T-helper 1 cell treated with Interleukin-12 subunit alpha and Interleukin-12 subunit beta and Interleukin-4 antibody, amounts not matched to agents 30 μg/mL and 1 μg/mL, for 36 hours (primary cell): Measurements from ENCODE around the gene LRRK2.
"Not testable (repeated sequence)": the region's sequence is repeated elsewhere in the genome, so short reads cannot be mapped to it uniquely, and the experiment has no call there.

Experiments used
- H3K27ac Mint-ChIP-seq: one replicate; pipeline ENCODE4 v1.8.0; 2021; ENCODE audit warnings: mild to moderate bottlenecking, mixed read lengths
- H3K27me3 Mint-ChIP-seq: one replicate; pipeline ENCODE4 v1.8.0; 2021; ENCODE audit warnings: low read depth, mixed read lengths
- H3K36me3 Mint-ChIP-seq: one replicate; pipeline ENCODE4 v1.8.0; 2021; ENCODE audit warnings: low read depth, mixed read lengths
- H3K4me1 Mint-ChIP-seq: one replicate; pipeline ENCODE4 v1.8.0; 2021; ENCODE audit warnings: low read depth, mixed read lengths
- H3K4me3 Mint-ChIP-seq: one replicate; pipeline ENCODE4 v1.8.0; 2021; ENCODE audit warnings: mild to moderate bottlenecking, moderate library complexity, mixed read lengths
- H3K9me3 Mint-ChIP-seq: one replicate; pipeline ENCODE4 v1.8.0; 2021; ENCODE audit warnings: mixed read lengths

LRRK2 gene

DNA sequence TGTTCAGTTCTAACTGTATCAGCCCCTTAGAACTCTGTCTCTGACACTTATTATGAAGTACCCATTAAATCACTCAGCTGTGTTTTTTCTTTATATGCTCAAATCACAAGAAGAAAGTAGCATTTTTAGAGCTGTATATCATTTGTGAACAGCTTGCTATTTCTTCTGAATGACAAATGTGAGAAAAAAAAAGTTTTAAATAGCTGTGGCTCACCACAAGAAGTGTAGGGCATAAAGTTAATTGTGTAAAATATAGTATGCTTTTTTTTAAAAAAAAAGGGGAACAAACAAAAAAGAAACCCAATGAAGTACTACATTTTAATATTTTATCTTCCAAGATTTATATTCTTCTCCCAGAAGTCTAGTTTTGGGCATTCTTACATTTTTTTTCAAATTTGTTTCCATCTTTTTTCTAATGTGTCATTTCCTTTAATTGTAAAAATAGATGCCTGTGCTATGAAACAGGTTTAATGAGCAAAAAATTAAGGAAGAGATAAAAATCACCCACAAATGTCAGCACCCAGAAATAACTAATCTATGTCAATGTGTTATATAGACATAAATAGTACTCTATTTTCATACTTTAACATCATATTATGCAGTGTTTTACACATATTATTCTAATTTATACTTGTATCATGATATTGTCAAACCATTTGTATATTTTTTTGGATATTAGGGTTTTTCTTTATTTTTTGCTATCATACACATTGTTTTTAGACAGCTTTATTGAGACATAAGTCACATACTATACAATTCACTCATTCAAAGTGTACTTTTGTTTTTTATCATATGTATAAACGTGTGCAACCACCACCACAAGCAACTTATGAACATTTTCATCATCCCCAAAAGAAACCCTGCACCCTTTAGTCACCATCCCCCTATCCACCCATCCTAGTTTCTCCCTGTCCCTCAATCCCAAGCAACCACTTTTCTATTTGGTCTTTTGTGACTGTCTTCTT, 22.4 kb upstream of the LRRK2 start:
- Mint-ChIP-seq H3K4me3 (no peak overlapping the region), H3K27me3 (peaks cover 13% of the 10 kb centered on the region), H3K36me3 (no peaks in the 10 kb centered on the region), H3K9me3 (no peaks in the 10 kb centered on the region), H3K27ac (no peak overlapping the region), H3K4me1 (no peaks in the 10 kb centered on the region)

GRCh38 chr12:40203060-40203430, 21.8 kb upstream of the LRRK2 start:
- H3K4me3 Mint-ChIP-seq = no peak overlapping the region
- no peaks in the 10 kb centered on the region for H3K36me3 Mint-ChIP-seq
- no peak overlapping the region for H3K27ac Mint-ChIP-seq
- H3K4me1 Mint-ChIP-seq = no peaks in the 10 kb centered on the region
- H3K9me3 Mint-ChIP-seq = no peaks in the 10 kb centered on the region
- H3K27me3 Mint-ChIP-seq = peaks cover 10% of the 10 kb centered on the region

DNA sequence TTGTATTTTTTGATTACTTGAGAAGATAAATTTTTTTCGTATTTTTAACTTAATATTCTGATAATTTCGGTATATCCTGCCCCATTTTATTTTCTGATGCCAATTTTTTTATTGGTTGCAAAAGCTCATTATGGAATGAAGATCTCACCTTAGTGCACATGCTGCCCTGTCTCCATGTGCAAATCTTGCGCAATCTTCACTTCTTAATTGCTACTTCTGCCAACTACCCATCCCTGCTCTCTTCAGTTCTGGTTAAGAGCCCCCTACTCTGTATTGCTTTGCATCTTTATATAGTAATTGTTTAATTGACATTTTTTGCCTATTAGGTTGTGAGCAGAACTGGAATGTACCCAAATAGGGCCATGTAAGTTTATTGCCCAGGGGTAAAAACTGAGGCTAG, 20.5 kb upstream of the LRRK2 start:
- peaks cover 9% of the 10 kb centered on the region for H3K27me3 Mint-ChIP-seq
- no peaks in the 10 kb centered on the region for H3K9me3 Mint-ChIP-seq
- no peaks in the 10 kb centered on the region for H3K4me1 Mint-ChIP-seq
- H3K4me3 Mint-ChIP-seq = no peak overlapping the region
- H3K27ac Mint-ChIP-seq = no peak overlapping the region
- H3K36me3 Mint-ChIP-seq = no peaks in the 10 kb centered on the region

DNA sequence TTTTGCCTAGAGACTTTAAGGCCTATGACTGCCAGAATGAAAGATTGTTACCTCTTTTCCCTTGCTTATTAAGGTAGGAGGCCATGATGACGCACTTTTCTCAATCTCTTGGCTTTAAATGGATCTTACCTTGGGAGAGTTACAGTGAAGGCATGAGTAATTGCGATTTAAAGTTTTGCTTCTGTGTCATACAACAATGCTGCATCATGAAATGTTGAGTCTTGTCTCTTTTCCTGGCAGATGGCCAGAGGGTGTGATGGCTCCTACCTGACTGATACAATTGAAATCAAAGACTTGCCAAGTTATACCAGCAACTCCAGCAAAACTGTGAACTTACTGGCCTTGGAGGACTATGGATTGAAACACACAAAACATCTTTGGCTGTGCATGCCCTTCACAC, 17.2 kb upstream of the LRRK2 start:
- Mint-ChIP-seq H3K27me3 (peaks cover 5% of the 10 kb centered on the region), H3K27ac (no peak overlapping the region), H3K36me3 (no peaks in the 10 kb centered on the region), H3K4me1 (no peaks in the 10 kb centered on the region), H3K4me3 (no peak overlapping the region), H3K9me3 (no peaks in the 10 kb centered on the region)

GRCh38 chr12:40208707-40209446, 15.9 kb upstream of the LRRK2 start:
- no peaks in the 10 kb centered on the region for H3K4me1 Mint-ChIP-seq
- H3K27me3 Mint-ChIP-seq = no peaks in the 10 kb centered on the region
- no peak overlapping the region for H3K4me3 Mint-ChIP-seq
- H3K27ac Mint-ChIP-seq = no peak overlapping the region
- no peaks in the 10 kb centered on the region for H3K36me3 Mint-ChIP-seq
- H3K9me3 Mint-ChIP-seq = peaks cover 3% of the 10 kb centered on the region

- no peak overlapping the region for H3K27ac Mint-ChIP-seq
- H3K36me3 Mint-ChIP-seq = no peaks in the 10 kb centered on the region
- no peaks in the 10 kb centered on the region for H3K4me1 Mint-ChIP-seq
- H3K27me3 Mint-ChIP-seq = no peaks in the 10 kb centered on the region
- peaks cover 3% of the 10 kb centered on the region for H3K9me3 Mint-ChIP-seq
- no peak overlapping the region for H3K4me3 Mint-ChIP-seq
Observed at GRCh38 chr12:40209886-40210285, 14.9 kb upstream of the LRRK2 start.

DNA sequence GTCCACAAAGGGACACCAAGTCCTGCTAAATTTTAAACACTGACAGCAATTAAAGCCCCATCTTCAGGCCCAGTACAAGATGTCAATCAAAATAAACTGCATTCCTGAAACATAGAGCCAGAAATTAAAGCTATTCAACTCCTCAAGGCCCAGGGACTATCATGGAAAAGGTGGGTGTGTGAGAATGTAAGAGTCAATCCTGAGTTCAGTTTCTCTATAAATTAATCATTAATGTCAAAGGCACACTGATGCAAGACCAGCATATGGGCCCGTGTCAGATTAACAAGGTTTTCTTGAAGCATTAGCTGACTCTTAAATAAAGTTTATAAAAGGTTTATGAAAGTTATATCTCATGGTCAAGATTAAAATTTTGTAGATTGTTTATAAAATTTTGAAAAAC, 13.6 kb upstream of the LRRK2 start:
- not testable (repeated sequence) for H3K4me3 Mint-ChIP-seq, H3K9me3 Mint-ChIP-seq, H3K4me1 Mint-ChIP-seq, H3K27ac Mint-ChIP-seq, H3K27me3 Mint-ChIP-seq, H3K36me3 Mint-ChIP-seq

DNA sequence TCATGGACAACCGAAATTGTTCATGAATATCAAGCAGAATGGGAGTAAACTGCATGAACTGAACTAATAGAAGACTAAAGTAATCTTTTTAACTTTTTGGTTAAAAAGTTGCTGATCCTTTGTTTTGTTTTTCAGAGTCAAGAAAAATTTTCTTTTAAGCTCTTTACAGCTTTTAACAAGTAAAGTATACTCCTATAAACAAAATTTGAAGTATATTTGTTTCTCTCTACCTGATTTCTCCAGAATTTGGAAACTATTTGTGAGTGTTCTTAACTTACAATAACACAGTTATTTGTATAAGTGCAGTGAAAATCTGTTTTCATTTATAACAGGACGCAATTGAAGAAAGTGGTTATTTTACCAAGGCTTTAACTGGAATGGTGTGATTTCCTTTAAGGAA, 12.2 kb upstream of the LRRK2 start:
- H3K27me3 Mint-ChIP-seq = peaks cover 8% of the 10 kb centered on the region
- no peak overlapping the region for H3K27ac Mint-ChIP-seq
- no peaks in the 10 kb centered on the region for H3K36me3 Mint-ChIP-seq
- no peaks in the 10 kb centered on the region for H3K4me1 Mint-ChIP-seq
- no peak overlapping the region for H3K4me3 Mint-ChIP-seq
- peaks cover 3% of the 10 kb centered on the region for H3K9me3 Mint-ChIP-seq

DNA sequence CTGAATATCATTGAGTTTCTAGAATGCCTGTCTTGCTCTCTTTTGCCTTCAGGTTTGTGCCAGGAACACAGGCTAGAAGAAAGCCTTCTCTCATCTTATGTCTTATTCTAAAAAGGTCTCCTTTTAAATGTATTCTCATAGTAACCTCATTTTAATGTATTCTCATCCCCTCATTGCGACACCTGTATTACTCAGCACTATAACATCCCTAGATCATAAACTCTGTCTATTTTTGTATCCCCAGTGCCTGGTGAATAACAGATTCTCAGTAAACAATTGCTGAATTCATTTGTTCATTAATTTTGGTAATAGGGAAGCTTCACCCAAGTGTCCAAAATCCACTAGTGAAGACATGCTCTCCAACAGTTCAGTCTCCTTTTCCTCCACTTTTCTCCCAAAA, 8.8 kb upstream of the LRRK2 start:
- Mint-ChIP-seq H3K27ac (no peak overlapping the region), H3K9me3 (peaks cover 3% of the 10 kb centered on the region), H3K27me3 (peaks cover 12% of the 10 kb centered on the region), H3K36me3 (no peaks in the 10 kb centered on the region), H3K4me3 (no peak overlapping the region), H3K4me1 (no peaks in the 10 kb centered on the region)

GRCh38 chr12:40216516-40217288, 8.1 kb upstream of the LRRK2 start:
- Mint-ChIP-seq H3K4me1 (no peaks in the 10 kb centered on the region), H3K27me3 (peaks cover 12% of the 10 kb centered on the region), H3K27ac (no peak overlapping the region), H3K36me3 (no peaks in the 10 kb centered on the region), H3K9me3 (peaks cover 3% of the 10 kb centered on the region), H3K4me3 (no peak overlapping the region)

DNA sequence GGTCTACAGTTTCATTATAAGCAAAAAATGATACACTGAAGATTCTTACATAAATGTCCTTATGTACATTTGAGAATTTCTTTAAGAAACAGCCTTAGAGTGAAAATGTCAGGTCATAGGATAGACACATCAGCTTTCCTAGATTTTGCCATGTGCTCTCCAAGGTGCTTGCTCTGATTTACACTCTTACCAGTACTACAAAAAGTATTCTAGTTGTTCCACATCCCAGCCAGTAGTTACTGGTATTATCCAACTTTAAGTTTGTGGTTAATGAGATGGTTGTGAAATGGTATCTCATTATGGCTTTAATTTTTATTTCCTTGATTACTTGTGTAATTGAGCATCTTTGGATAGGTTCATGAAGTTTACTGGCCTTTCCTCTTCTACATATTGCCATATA, 5.0 kb upstream of the LRRK2 start:
- Mint-ChIP-seq H3K4me1 (peaks cover 6% of the 10 kb centered on the region), H3K27ac (no peak overlapping the region), H3K9me3 (no peaks in the 10 kb centered on the region), H3K4me3 (no peak overlapping the region), H3K36me3 (no peaks in the 10 kb centered on the region), H3K27me3 (peaks cover 30% of the 10 kb centered on the region)

DNA sequence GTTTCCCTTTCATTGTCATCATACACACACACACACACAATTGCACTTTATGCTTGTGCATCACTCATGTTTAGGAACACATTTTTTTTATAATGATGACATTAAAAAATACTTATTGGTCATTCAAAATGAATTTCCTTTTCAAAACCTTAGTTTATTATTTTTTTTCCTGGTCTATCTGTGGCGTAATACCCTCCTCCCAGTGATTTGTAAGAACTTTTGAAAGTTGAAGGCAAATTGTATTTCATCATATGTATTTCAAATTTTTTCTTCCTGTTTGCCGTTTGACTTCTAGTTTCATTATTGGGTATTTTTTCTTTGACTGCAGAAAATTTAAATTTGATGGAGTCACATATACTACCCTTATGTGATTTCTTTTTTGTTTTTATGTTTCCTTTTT, 2.5 kb upstream of the LRRK2 start:
- Mint-ChIP-seq H3K27me3 (peaks cover 44% of the 10 kb centered on the region), H3K4me1 (peaks cover 10% of the 10 kb centered on the region), H3K4me3 (no peak overlapping the region), H3K27ac (no peak overlapping the region), H3K36me3 (no peaks in the 10 kb centered on the region), H3K9me3 (no peaks in the 10 kb centered on the region)

DNA sequence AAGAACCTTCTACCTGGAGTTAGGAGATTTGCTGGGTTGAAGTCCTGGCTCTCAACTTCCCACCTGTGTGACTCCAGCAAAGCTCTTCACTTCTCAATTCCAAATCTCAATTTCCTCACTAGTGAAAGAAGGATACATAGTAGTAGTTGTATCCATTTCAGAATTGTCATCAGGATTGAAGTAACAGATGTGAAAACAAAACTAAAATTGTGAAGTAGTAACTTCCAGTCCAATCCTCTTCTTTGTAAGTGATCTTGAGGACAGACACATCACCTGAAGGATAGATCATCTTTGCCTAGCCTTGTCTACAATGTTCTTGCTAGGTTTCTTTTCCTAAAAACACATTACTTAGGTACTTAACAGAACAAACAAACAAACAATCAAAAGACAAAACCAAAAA, 1.2 kb upstream of the LRRK2 start:
- H3K4me1 Mint-ChIP-seq = peaks cover 10% of the 10 kb centered on the region
- H3K4me3 Mint-ChIP-seq = no peak overlapping the region
- no peak overlapping the region for H3K27ac Mint-ChIP-seq
- H3K27me3 Mint-ChIP-seq = peaks cover 57% of the 10 kb centered on the region
- H3K36me3 Mint-ChIP-seq = no peaks in the 10 kb centered on the region
- no peaks in the 10 kb centered on the region for H3K9me3 Mint-ChIP-seq

DNA sequence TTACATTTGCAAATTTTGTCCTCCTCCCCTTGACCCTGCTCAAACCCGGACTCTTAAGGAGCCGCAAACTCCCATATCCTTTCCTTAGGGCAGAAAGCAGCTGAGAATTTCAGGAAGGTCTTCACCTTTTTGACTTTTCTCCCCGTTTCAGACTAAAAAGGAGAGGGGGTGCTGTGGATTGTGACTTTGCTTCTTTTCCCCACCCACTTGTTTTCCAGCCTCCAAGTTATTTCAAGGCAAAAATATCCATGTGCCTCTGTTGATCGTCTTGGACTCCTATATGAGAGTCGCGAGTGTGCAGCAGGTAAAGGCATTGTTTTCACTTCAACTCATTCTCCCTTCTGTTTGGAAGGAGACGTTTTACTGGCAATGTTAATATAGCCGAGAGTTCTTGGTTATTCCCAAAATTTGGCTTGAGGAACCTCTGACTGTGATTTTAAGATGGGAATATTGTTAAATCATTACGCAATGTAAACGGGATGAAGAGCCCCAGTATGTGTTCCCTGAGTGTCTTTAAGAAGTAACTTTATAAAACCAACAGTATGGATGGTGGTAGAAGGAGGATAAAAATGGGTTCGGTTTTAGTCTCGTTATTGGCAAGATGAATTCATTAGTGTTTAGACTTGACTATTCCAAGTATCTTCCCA, 663 bp downstream of the LRRK2 start:
- H3K4me1 Mint-ChIP-seq = peaks cover 10% of the 10 kb centered on the region
- H3K27ac Mint-ChIP-seq = no peak overlapping the region
- H3K36me3 Mint-ChIP-seq = no peaks in the 10 kb centered on the region
- no peaks in the 10 kb centered on the region for H3K9me3 Mint-ChIP-seq
- peaks cover 54% of the 10 kb centered on the region for H3K27me3 Mint-ChIP-seq
- peak overlapping the region; percentile 20 for H3K4me3 Mint-ChIP-seq
